HL-60/S4 (cell line): ENCODE results near the gene ADPRHL1.

ENCODE experiments used
- in situ Hi-C: fragments of 300-500 bp; cut with MboI; formaldehyde crosslinking; loops from 2 replicates; pipeline ENCODE4 v1.14.3; 2022; ENCODE audit warnings: low sequenced_read_pairs

The ADPRHL1 gene

GRCh38 chr13:113353254-113353653, 100.0 kb downstream of the ADPRHL1 start:
- in situ Hi-C loops = no loop called here

GRCh38 chr13:113351514-113352026, 101.7 kb downstream of the ADPRHL1 start:
- in situ Hi-C loops = no loop called here

GRCh38 chr13:113350938-113351335, 102.4 kb downstream of the ADPRHL1 start:
- in situ Hi-C loops = no loop called here

- in situ Hi-C loops = no loop called here
Observed at GRCh38 chr13:113350065-113350937, 103.0 kb downstream of the ADPRHL1 start.
